ENCODE measurements around the gene C2CD3. TPM values are rescaled to one million over a fixed set of nuclear protein-coding genes. Genes with fewer than 3 reads are reported as not detected.
"Not testable (repeated sequence)": the region's sequence is repeated elsewhere in the genome, so short reads cannot be mapped to it uniquely, and the experiment has no call there.

Gene C2CD3
- total RNA-seq, 4 donors from 2014 or later, result 5.9 to 19.1 (median 14.2) TPM

DNA sequence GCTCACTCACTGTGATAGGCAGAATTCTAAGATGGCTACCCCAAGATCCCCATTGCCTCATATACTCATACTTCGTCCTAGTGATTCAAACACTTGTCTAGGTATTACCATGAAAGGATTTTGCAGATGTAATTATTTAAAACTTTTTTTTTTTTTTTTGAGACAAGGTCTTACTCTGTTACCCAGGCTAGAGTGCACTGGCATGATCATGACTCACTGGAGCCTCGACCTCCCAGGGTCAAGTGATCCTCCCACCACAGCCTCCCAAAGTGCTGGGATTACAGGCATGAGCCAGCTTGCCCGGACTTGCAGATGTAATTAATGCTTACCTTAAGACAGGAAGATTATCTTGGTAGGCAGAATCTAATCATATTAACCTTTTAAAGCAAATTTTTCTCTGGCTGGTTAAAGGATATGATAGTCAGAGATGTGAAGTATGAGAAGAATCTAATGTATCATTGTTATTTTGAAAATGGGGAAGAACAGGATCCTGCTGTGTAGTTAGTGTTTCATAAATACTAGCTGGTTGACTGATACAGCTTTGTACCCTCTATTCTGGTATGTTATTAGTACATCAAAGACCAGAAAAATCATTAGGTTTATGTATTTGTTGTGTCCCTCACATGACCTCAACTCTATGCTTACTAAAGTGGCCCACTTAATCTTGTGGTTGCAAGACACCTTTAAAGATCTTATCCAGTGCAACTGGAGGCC lies 35.5 kb downstream of the C2CD3 start:
- peaks cover 0 to 72% (median 0%) of the 10 kb centered on the region in 3 donors for H3K36me3 ChIP-seq
- H3K27ac ChIP-seq, result no peak overlapping the region
- no peak for DNase-seq
- no peaks in the 10 kb centered on the region for H3K27me3 ChIP-seq
- TF ChIP-seq, protein P1, sequence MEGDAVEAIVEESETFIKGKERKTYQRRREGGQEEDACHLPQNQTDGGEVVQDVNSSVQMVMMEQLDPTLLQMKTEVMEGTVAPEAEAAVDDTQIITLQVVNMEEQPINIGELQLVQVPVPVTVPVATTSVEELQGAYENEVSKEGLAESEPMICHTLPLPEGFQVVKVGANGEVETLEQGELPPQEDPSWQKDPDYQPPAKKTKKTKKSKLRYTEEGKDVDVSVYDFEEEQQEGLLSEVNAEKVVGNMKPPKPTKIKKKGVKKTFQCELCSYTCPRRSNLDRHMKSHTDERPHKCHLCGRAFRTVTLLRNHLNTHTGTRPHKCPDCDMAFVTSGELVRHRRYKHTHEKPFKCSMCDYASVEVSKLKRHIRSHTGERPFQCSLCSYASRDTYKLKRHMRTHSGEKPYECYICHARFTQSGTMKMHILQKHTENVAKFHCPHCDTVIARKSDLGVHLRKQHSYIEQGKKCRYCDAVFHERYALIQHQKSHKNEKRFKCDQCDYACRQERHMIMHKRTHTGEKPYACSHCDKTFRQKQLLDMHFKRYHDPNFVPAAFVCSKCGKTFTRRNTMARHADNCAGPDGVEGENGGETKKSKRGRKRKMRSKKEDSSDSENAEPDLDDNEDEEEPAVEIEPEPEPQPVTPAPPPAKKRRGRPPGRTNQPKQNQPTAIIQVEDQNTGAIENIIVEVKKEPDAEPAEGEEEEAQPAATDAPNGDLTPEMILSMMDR (IDR thresholded peaks at IDR 0.05), result no peak
- peaks cover 4 to 21% (median 13%) of the 10 kb centered on the region in 3 donors for H3K4me1 ChIP-seq
- H3K4me3 ChIP-seq, result no peak overlapping the region
- no peaks in the 10 kb centered on the region for H3K9me3 ChIP-seq
- intact Hi-C loops (cut with DNase I), result no loop called here
- 59 to 66% methylated on average over 3 of the region's 3 CpGs for WGBS, 2 donors

DNA sequence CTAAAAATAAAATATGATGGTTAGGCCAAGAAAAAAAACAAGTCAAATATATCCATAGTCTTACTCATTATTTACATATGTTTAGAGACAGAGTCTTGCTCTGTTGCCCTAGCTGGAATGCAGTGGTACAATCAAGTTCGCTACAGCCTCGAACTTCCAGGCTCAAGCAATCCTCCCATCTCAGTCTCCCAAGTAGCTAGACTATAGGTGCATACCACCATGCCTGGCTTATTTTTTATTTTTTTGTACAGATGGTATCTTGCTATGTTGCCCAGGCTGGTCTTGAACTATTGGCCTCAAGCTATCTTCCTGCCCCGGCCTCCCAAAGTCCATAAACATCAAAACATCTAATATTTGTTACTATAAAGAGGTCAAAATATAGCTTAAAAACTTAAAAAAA lies 36.1 kb downstream of the C2CD3 start:
- WGBS, 2 donors, result 95 to 97% methylated on average over 3 of the region's 3 CpGs

DNA sequence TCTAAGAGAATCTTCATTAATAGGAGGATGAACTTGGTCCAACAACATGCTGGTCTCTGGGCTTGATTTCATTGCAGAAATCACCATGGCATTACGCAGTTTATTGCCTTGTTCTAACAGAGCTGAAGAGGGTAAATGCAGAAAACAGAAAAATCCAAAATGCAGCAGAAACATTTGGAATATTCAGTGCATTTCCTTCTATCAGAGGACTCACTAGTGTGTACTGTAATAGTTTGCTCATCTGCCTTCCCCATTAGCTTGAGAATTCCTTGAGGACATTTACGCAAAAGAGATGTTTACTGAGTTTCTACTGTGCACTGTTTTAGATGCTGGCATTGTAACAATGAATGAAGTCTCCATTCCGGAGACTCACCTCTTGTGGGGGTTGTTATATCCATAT lies 37.4 kb downstream of the C2CD3 start:
- WGBS, 2 donors, result 96 to 97% methylated on average over 3 of the region's 3 CpGs
- no peak for DNase-seq
- no peak overlapping the region for H3K4me3 ChIP-seq
- TF ChIP-seq, protein P1 (IDR thresholded peaks at IDR 0.05), result no peak
- TF ChIP-seq POLR2A (IDR thresholded peaks at IDR 0.05), result no peak
- intact Hi-C loops (cut with DNase I), result no loop called here
- no peak overlapping the region for H3K27ac ChIP-seq
- peaks cover 4 to 9% (median 6%) of the 10 kb centered on the region in 3 donors for H3K4me1 ChIP-seq
- H3K36me3 ChIP-seq, result peaks cover 0 to 79% (median 0%) of the 10 kb centered on the region in 3 donors
- H3K9me3 ChIP-seq, result no peaks in the 10 kb centered on the region
- H3K27me3 ChIP-seq, result no peaks in the 10 kb centered on the region

More for the DNA sequence above, 36.1 kb downstream of the C2CD3 start:
- no peak for DNase-seq
- H3K4me1 ChIP-seq, result peaks cover 4 to 21% (median 13%) of the 10 kb centered on the region in 3 donors
- TF ChIP-seq POLR2A (IDR thresholded peaks at IDR 0.05), result no peak
- TF ChIP-seq, protein P1 (IDR thresholded peaks at IDR 0.05), result no peak
- intact Hi-C loops (cut with DNase I), result no loop called here
- H3K4me3 ChIP-seq, result no peak overlapping the region
- peaks cover 0 to 75% (median 0%) of the 10 kb centered on the region in 3 donors for H3K36me3 ChIP-seq
- no peaks in the 10 kb centered on the region for H3K9me3 ChIP-seq
- no peaks in the 10 kb centered on the region for H3K27me3 ChIP-seq
- H3K27ac ChIP-seq, result no peak overlapping the region

DNA sequence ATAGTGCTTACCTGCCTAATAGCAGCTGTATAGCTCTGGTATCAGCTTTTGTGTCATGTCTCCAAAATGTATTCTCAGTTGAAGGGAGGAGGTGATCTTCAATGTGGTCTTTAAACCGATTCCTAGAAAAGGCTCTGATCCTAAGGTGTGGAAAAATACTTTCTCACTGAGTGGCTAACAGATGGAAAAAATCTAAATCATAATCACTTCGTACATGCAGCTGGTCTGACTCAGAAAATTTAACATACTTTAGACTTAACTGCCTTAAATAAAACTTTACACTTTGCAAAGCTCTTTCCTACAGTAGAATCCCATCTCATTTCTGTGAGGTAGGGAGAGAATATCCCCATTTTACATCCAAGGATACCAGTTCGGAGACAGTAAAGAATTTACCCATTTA lies 38.0 kb downstream of the C2CD3 start:
- TF ChIP-seq, protein P1 (IDR thresholded peaks at IDR 0.05), result no peak
- TF ChIP-seq POLR2A (IDR thresholded peaks at IDR 0.05), result no peak
- intact Hi-C loops (cut with DNase I), result no loop called here
- Histone ChIP-seq H3K36me3 (peaks cover 0 to 79% (median 0%) of the 10 kb centered on the region in 3 donors), H3K27me3 (no peaks in the 10 kb centered on the region), H3K9me3 (no peaks in the 10 kb centered on the region), H3K27ac (no peak overlapping the region), H3K4me3 (no peak overlapping the region), H3K4me1 (peaks cover 0 to 3% (median 0%) of the 10 kb centered on the region in 3 donors)
- no peak for DNase-seq
- WGBS, 2 donors, result 87 to 93% methylated on average over 3 of the region's 3 CpGs

DNA sequence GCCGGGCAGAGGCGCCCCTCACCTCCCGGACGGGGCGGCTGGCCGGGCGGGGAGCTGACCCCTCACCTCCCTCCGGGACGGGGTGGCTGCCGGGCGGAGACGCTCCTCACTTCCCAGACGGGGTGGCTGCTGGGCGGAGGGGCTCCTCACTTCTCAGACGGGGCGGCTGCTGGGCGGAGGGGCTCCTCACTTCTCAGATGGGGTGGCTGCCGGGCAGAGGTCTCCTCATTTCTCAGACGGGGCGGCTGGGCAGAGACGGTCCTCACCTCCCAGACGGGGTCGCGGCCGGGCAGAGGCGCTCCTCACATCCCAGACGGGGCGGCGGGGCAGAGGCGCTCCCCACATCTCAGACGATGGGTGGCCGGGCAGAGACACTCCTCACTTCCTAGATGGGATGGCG lies 41.7 kb downstream of the C2CD3 start:
- H3K27ac ChIP-seq; intact Hi-C loops (cut with DNase I); H3K4me1 ChIP-seq; H3K4me3 ChIP-seq; H3K27me3 ChIP-seq; H3K9me3 ChIP-seq; DNase-seq: not testable (repeated sequence)
- peaks cover 0 to 48% (median 0%) of the 10 kb centered on the region in 3 donors for H3K36me3 ChIP-seq
- no CpG with 5 or more reads among the region's 33 CpGs for WGBS, 2 donors

Data from esophagus squamous epithelium (tissue), 5 donors.